ENCODE results near the gene GFOD1.
"Not testable (repeated sequence)": the region's sequence is repeated elsewhere in the genome, so short reads cannot be mapped to it uniquely, and the experiment has no call there.

Gene GFOD1

DNA sequence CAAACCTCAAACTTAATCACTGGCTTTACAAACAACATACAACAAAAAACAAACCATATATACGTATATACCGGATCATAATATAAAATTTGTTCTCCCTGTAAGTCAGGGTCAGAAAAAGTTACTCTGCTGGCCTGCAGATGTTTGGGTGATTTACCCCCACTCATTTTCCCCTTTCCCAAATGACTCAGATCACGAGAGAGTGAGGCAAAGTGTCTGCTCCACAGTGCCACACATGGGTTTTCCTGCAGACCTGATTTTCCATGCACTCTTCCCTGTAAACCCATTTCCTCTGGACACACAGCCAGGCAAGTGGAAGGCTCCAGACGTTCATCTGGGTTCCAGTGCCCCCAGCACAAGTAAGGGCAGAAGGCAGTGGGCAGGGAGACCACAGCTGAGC lies 23.5 kb downstream of the GFOD1 start:
- DNase-seq (ENCODE audit: low spot score): no peak

DNA sequence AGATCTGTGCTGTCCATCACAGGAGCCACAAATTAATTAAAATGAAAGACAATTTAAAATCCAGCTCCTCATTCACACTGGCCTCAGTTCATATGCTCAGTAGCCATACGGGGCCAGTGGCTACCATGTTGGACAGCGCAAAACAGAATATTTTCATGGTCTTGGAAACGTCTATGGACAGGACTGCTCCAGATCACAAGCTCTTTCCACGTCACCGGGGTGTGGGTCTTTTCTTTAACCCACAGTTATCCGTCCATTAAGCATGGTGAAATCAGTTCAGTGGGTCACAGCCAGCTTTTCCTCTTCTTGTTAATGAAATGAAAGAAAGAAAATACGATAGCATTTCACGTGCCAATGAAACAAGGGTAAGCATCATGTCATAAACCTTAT lies 24.1 kb downstream of the GFOD1 start:
- DNase-seq (ENCODE audit: low spot score): no peak

DNA sequence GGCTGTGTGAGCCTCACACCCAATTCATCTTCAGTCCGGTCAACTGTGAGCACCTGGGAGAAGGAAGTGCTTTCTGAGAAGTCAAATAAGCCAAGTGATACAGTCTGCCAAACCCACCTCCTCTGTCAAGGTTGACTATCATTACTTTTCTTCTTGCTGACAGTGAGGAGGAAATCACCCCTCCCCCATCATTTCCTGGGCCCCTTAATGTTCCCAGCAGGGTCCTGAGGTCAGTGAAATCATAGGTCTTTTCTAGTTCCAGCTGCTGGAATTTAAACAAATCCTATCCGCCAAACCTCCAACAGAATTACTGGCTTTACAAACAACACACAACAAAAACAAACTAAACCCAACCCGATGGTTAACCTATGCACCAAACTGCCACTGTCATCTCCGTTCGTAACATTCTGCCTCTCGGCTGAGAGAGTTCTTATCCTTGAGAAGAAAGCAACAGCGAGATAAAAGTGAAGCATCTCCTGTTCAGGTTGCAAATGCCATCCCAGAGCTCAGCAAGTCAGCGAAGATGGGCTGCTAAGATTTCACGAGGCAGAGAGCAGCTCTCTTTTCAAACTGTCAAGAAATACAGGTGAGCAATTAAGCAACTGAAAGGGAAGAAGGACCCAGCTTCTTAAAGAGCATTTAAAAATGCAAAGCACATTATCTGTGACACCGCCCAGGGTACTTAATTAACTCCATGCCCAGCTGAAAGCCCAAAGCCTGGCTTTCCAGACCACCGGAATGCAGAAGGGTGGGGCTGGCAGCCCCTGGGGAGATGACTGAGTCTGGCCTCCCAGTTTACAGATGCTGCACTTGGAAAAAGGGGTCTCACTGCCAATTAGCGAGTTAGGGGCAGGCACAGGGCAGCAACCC lies 24.7 kb downstream of the GFOD1 start:
- no peak for DNase-seq (ENCODE audit: low spot score)

DNA sequence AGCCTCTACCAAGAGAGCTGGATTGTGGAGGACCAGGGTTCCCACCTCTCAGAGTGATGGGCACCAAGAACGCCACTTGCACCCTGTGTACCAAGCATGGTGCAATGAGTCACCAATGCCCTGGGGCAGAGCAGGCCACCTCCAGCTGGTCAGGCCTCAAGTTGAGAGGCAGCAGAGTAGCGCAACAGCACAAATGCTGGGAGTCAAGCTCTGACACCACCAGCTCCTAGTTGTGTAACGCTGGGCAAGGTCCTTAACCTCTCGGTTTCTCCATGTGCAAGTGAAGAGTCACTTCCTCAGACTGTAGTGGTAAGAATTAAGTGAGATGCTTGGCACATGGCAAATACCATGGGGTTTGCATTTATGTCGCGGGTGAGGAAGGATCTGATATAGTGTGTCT lies 25.6 kb downstream of the GFOD1 start:
- no peak for DNase-seq (ENCODE audit: low spot score)

DNA sequence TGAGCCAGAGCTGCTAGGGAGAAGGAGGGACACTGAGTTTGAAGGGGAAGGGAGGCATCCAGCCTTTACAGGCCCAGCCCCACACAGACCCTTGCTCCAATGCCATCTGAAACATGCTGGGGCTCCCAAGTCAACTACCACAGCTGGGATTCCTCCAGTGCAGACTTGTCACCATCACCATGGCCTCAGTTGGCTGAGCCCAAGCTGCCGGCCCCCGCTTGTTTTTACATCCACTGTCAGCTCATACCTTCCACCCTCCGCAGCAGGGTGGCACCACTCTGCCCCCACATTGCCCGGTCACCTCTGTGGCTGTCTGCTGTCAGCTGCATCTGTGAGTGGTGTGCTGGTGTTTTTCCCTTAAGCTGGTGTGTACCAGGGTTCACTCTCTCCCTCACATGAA lies 26.1 kb downstream of the GFOD1 start:
- DNase-seq (ENCODE audit: low spot score): no peak

DNA sequence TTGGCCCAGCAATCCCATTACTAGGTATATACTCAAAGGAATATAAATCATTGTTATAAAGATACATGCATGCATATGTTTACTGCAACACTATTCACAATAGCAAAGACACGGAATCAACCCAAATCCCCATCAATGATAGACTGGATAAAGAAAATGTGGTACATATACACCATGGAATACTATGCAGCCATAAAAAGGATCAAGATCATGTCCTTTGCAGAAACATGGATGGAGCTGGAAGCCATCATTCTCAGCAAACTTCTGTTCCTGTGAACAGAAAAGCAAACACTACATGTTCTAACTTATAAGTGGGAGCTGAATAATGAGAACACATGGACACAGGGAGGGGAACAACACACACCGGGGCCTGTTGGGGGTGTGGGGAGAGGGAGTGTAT lies 27.1 kb downstream of the GFOD1 start:
- DNase-seq (ENCODE audit: low spot score): not testable (repeated sequence)

DNA sequence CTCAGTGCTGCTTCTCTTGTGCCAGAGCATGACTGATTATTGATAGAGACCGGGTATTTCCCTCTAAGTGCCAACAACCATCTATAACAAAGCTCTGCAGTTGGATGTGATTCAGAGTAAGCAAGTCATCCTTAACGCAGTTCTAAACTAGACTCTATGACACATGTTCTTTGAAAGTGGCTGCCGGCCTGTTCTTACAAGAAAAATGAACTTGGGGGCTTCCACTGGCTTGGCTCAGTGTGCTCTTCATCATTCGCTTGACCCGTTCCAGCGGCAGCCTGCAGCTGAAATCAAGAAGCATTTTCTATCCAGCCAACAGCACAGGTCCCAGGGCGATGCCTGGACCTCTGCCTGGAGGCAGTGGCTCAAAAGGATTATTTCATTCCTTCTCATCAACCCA lies 29.8 kb downstream of the GFOD1 start:
- DNase-seq (ENCODE audit: low spot score): no peak

DNA sequence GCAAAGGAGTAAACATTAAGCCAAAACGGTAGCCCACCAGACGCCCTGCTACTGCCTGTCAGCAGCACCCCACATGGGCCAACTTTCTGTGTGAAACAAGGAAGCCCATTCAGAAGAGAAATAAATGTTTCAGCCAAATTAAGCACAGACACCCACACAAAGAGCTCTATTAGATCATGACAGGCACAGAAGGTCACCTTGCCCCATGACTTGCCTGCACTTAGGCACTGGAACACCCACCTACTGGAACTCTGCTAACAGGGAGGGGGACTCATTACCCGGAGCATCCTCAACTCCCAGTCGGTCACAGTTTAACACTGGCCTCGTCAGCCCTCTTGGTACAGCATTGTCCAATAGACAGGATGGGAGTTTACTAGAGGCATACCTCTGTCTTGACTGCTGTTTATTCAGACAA lies 31.8 kb downstream of the GFOD1 start:
- DNase-seq (ENCODE audit: low spot score): peak; percentile 48

DNA sequence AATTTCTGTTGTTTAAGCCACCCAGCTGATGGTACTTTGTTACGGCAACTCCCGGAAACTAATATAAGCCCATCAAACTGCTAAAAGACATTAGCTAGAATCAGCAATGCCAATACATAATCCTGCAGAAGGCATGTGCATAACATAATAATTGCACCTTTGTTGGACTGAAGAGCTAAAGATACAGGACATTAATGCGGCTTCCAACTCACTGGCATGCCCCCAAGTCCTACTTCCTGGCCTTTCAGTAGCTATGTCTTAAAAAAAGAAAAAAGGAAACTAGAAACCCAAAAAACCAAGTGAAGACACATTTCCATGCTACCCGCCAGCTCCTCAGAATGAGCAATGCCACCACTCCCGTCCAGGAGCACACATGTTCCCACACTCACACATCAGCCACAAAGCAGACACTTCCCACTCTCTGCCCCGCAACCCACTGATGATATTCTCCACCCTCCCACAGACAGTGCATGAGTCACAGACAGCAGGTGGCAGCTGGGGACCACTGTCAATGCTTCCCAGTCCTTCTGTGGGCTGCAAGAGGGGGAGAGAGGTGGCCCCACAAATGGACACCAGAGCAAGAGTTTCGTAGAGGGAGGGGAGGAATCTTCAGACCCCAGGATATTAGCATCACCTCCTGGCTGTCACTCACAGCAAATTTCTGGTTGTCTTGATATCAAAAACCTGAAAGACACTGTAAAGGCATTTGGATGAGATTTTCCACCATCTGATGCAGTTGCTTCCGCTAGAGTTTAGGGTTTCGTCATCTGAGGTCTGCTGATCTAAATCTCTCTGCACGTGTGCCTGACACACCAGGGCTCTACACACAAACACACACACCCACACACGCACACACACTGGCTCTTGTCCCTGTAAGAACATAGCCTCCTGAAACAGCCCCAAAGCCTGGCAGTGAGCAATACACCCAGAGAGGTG lies 32.8 kb downstream of the GFOD1 start:
- peak; percentile 77 for DNase-seq (ENCODE audit: low spot score)

DNA sequence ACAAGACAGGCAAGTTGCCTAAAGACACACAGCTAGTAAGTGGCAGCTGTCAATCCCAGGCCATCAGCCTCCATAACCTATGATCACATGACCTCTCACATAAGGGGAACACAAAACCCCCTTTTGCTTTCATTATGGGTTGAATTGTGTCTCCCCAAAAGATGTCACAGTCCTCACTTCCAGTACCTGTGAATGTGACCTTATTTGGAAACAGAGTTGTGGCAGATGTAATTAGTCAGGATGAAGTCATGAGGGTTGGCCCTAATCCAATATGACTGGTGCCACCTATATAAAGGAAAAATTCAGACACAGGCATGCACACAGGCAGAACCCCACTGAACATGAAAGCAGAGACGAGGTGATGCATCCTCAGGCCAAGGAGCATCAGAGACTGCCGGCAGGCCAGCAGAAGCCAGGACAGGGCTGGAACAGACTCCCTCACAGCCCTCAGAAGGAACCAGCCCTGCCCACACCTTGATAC lies 33.6 kb downstream of the GFOD1 start:
- no peak for DNase-seq (ENCODE audit: low spot score)

DNA sequence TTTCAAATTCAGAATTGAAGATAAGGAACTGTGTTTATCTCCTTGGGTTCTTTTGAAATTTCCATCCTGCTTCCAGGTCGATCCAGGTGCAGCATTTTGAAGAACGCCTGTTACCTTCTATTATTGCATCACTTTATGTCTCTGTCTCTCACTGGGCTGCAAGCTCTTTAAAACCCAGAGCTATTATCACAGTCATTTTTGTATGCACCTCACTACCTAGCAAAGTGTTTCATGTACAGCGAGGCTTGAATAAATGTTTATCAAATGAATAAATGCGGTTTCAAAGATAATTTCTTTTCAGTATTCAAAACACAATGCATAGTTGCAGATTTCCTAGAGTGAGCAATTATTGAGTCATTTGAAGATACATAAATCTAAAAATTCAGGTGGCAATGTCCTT lies 34.2 kb downstream of the GFOD1 start:
- no peak for DNase-seq (ENCODE audit: low spot score)

DNA sequence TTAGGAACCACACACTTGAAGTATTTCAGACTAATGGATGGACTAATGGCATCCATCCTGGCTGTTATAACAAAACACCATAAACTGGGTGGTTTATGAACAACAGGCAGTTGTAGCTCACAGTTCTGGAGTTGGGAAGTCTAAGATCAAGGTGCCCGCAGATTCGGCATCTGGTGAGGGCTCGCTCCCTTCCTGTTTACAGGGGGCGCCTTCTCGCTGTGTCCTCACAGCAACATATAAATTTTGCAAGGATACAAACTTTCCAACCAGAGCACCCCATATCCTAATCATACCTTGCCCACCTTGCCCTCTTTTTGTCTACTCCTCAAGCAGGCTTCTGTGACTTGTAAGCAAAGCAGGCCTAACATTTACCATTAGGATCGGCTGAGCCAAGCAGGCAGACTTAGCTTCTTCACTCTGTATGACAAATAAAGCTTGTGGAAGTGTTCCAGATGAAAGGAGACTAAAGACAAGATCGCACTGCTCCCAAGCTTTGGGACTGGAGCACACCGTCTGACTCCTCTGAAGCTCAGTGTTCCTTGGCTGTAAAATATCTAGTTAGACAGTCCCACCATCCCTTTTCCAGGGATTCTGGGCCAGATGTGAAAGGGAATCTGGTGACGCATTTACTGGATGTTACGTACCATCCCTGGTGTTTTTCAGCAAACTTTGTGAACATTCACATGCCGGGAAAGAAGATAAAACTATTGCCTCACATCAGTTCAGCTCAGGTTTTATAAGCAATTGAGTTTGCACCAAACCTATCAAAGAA lies 34.9 kb downstream of the GFOD1 start:
- no peak for DNase-seq (ENCODE audit: low spot score)

DNA sequence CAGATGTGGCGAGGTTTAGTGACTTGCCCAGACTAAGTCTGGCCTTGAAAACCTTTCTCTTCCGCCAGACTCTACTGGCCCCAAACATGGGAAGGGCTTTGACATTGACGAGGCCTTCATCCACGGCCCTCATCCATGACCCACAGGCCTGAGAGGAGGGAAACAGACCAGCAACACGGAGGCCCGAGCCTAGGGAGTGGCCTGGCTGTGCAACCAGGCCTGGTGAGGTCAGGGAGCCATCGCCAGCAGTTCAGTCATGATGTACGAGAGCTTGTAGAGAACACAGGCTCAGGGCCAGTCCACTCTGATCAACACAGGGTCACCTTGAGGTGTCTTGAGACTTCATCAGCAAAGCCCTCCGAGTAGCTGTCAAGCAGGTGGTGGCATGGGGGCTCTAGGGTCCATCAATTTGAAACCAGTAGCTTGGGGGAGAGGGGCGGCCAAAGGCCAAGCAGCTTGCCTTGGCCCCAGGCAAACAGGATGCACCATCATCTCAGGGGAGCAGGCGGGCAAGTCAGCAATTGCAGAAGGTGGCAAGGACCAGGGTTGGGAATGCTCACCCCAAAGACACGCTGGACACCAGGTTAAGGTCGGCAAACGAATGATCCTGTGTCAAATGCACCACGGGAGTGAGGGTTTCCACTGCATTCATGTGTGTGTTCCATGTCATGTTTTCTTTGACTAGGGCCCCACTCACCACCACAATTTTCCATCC lies 36.1 kb downstream of the GFOD1 start:
- no peak for DNase-seq (ENCODE audit: low spot score)

DNA sequence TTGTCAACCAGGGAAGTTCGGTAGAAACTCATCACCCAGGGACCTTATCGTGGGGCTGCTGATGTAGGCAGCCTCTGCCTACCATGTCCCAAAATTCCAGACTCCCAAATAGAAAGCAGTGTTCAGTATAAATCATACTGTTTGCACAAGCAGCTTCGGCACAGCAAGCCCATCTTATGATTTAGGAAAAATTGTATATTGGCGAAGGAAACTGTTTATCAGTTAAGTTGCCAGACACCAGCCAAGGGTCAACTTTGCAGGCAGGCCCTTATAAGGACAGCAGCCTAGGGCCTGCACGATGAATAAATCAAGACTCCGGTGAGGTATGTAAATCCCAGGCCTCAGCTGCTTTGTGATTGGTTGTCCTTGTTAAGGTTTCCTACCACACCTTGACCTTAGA lies 36.8 kb downstream of the GFOD1 start:
- DNase-seq (ENCODE audit: low spot score): no peak

DNA sequence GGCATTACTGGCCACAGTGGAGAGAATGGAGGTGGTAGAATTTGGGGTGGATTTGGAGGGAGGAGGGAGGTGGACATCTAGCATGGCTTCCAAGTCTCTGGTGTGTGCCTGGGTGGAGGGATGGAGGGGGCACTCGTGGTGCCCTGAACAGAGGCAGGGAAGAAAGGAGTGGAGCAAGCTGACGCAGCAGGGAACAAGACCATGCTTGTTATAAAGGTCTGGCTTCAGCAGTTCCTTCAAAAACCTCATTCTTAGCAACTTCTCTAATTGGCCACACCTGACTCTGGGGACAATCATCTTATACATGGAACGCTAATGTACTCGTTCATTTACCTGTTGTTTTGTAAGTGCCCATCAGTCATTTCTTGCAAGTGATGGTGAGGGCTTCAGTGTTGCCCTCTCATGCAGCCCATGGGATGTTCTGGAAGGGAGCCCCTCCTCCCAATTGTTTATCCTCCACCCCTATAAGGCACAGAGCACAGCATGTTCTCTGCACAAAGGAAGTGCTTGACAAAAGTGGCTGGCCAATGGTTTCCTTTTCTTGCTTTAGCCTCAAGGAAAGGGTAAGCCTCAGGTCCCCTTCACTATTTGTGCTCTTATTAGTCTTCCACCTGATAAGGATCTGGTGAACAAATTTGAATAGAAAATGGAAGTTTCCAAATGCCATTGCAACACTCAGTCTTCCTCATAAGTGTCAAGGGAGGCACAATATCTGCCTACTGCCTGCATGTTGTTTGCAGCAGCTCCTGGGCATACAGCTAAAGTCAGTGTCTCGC lies 39.3 kb downstream of the GFOD1 start:
- no peak for DNase-seq (ENCODE audit: low spot score)

DNA sequence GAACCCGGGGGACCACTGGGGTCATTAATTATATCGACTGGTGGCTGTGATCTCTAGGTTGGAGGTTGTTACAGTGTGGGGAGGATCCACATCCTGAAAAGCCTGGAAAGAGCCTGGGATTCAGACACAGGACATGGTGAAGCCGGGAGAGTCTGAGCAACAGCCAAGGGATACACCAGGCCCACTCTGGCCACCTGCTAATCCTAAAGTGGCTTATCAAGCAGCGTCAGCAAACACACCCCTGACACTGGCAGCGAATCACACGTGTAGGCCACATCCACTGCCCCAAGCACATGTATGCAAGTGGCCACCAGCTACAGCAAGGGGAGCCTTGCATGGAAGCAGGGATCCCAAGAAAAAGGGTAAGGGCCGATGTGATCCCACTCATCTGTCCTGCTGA lies 41.0 kb downstream of the GFOD1 start:
- DNase-seq (ENCODE audit: low spot score): no peak

DNA sequence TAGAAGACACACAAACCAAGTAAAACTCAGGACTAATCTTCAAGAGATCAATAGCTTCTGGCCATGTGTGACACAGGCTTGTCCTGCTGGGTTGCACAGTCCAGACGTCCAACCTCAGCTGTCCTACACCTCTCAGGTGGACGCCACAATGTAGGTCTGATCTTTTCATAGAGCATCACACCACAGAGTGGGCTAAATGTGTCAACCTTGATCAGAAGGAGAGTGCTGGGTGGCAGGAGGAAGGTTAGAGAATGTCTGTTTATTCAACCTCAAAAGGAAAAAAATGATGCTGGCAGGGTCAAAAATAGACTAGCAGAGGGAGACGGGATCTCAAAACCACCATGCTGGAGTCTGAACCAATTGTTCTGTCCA lies 41.7 kb downstream of the GFOD1 start:
- no peak for DNase-seq (ENCODE audit: low spot score)

DNA sequence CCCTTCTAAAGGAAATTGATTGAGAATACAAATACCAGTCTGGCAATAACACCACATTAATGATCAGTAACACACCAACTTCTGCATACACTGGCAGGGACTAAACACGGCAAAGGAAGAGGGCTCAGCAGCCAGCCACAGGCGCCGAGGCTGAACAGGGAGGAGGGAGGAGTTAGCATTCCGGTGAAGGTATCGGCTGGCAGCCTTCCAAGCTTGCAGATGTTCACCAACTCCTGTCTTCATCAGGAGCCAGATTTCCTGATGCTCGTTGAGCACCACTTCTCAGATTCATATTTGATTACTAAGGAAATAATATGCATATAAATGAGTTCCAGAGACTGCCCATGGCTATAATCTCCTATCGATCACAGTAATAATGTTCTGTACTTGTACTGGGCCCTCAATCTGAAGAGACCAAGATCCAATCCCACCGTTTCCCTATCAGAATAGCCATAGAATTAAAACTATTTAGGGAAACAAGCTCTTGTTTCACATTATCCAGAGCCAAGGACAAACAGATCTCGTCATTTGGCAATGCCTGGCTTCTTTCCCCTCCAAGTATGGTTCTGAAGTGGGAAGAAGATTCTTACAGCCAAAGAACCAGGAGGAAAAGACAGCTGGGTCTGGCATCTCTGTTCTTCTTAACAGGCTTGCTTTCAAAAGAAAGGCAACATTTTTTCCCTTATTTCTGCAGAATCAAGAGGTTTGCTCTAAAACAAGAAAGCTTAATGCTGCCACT lies 42.2 kb downstream of the GFOD1 start:
- DNase-seq (ENCODE audit: low spot score): no peak

DNA sequence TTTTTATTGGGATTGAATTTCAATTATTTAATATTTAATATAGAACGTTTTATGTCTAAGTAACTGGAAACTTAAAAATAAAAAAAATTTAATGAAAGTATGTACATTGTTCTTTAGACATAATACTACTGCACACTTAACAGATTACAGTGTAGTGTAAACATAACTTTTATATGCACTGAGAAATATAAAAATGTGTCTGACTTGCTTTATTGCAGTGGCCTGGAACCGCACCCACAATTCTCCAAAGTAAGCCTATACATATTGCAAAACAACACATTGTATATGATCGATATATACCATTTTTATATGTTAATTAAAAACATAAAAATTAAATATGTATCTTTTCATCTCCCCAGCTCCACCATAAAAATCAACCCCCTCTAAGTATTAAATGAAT lies 42.8 kb downstream of the GFOD1 start:
- DNase-seq (ENCODE audit: low spot score): no peak

DNA sequence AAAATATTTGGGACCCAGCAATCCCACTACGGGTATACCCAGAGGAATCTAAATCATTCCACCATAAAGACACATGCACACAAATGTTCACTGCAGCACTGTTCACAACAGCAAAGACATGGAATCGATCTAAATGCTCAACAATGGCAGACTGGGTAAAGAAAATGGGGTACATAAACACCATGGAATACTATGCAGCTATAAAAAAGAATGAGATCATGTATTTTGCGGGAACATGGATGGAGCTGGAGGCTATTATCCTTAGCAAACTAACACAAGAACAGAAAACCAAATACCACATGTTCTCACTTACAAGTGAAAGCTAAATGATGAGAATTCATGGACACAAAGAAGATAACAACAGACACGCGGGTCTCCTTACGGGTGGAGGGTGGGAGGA lies 43.4 kb downstream of the GFOD1 start:
- not testable (repeated sequence) for DNase-seq (ENCODE audit: low spot score)
